Stimulated activated naive CD4-positive, alpha-beta T cell (primary cell): ENCODE measurements around the gene TNNT3.
"Not testable (repeated sequence)": the region's sequence is repeated elsewhere in the genome, so short reads cannot be mapped to it uniquely, and the experiment has no call there.

Experiments
- DNase-seq, 6 experiments: peaks; one replicate each; lab custom pipeline; 2025; lab: John Stamatoyannopoulos, UW

The TNNT3 gene

DNA sequence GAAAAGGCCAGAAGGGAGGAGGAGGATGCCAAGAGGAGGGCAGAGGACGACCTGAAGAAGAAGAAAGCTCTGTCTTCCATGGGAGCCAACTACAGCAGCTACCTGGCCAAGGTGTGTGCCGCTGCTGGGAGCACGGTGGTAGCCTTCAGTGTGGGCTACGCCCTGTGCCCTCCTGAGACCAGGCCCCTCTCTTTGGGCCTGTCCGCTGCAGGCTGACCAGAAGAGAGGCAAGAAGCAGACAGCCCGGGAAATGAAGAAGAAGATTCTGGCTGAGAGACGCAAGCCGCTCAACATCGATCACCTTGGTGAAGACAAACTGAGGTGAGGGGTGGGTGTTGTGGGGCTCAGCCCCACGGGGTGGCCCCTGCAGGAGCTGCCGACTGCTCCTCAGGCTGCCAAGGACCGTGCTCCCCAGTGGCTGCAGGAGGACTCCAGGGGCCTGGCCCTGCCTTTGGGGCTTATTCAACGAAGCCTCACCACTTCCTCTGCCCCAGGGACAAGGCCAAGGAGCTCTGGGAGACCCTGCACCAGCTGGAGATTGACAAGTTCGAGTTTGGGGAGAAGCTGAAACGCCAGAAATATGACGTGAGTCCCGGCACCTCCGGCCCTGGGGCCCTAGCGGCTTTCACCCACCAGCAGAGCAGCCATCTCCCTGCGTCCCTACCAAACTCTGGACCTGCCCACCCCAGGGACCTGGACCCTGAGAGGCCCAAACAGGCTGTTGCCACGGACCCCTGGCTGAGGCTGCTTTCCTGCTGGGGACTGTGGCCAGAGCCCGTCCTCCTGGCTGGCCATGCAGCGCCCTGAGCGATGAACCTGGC is 15.0 kb downstream of the TNNT3 start:
- DNase-seq: no peak

DNA sequence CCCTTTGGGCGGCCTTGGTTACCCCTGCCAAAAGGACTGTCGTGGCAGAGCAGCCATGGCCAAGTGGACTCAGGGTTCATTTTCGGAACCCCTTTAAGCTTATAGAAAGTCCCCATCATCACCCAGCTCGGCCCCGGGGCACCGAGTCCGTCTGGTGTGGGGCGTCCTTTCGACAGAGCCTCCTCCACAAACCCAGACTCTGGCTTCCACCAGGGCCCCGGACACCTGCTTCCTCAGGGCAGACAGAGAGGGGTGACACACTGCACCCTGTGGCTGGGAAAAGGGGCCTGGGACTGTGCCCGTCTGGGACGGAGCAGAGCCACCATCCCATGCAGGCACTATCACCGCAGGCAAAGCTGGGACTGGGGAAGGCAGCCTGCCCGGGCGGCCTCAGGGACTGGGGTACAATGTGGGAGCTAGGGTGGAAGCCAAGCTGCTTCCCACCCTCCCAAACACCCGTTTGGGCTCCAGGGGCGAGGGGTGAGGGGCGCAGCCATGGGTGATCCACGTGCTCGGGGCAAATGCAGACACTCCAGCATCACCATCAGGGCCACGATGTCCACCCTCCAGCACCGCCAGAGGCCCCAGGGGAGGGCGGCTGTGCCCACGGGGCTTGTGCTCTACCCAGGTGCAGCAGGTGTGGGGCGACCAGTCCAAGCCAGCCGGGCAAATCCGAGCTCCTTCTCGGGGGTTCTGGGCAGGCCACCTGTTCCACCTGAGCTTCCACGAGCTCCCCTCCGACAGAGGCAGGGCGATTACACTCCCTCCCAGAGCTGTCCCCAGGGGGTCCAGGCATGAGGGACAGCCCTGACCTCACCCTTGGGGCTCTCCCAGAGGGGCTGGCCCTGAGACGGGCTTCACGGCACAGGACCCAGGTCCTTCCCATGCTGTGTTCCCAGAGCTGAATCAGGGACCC is 15.9 kb downstream of the TNNT3 start:
- DNase-seq: no peak

DNA sequence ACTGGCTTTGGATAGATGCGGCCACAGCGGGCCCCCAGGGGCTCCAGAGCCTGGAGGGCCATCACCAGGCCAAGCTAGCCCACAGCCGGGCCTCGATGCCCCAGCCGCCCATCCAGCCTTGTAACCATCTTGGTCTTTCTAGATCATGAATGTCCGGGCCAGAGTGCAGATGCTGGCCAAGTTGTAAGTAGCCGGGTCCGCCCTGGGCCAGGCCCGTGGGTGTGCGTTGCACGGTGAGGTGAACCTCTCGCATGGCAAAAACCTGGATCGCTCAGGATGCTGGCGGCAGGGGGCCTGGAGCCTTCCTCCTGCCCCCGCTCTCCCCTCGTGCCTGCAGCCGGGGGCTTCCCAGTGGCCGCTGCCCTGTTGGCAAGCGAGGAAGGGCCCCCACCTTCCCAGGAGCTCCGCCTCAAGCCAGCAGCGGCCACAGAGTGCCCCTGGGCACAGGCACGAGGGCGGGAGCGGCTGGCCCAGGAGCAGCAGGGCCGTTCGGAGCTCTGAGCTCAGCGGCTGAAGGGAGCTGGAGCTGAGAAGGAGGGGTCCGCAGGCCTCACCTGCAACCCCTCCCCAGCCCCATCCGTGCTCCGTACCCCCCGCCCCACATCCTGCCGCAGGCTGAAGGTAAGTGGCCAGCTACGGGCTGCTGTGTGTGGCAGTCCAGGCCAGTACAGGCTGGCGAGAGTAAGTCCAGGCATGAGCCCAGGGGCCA is 16.7 kb downstream of the TNNT3 start:
- no peak for DNase-seq

DNA sequence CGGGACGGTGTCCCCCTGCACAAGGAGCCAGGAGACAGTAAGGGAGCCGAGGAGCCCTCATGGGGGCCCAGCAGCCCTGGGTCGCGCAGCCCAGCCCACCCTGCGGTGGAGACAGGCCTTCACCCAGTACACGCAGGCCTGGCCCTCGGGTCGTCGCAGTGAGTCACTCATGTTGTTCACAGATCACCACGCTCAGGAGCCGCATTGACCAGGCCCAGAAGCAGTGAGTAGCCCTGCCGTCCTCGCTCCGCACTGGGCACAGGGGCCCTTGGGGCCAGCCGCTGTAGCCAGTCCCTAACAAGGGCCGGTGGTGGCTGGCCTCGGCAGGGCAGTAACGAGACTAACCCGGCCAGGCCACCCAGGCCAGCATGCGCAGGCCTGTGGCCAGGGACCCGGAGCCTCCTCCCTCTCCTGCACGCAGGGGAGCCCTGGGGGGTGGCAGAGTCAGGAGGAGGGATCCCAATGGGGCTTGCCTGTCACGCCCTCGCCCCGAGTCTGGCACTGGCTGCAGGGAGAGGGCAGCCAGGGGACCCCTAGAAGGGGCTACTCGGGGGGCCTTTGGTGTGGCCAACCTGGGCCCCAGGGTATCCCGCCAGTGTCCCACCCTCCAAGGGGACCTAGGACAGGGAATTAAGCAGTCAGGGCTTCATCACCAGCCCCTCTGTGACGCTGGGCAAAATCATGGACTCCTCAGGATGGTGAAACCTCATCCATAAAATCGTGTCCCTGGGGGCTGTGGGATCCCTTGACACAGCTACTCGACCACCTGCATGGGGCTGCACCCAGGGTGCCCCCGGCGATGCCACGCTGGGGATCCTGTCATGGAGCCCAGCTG is 17.5 kb downstream of the TNNT3 start:
- no peak for DNase-seq

DNA sequence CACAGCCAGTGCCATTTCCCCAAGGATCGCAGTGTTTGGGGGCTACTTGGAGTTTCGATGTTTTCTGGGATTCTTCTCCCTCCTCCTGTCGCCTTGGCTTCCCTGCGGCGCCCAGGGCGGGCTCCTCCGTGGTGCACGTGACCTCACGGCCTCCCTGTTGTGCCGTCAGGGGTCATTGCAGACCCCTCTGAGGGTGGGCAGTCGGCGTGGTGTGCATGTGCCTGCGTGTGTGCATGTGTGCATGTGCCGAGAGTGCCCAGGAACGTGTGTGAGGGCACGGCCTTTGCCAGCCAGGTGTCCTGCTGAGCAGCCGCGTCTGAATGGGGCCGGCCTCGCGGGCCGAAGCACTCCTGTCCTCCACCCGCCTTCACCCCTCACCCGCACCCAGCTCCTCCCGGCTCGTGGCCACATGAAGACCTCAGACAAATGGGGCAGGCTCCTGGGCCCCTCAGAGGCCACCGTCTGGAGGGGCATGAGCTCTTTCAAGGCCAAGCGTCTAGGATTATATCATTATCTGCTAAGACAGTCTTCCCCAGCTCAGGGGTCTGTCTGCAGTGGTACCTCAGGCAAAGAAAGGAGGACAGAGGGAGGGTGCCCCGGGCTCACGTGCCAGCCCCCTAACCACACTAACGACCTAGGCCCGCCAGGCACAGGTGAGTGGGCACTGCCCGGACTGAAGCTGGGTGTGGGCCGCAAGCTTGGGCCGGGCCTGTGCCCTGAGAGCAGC is 18.3 kb downstream of the TNNT3 start:
- DNase-seq: no peak

DNA sequence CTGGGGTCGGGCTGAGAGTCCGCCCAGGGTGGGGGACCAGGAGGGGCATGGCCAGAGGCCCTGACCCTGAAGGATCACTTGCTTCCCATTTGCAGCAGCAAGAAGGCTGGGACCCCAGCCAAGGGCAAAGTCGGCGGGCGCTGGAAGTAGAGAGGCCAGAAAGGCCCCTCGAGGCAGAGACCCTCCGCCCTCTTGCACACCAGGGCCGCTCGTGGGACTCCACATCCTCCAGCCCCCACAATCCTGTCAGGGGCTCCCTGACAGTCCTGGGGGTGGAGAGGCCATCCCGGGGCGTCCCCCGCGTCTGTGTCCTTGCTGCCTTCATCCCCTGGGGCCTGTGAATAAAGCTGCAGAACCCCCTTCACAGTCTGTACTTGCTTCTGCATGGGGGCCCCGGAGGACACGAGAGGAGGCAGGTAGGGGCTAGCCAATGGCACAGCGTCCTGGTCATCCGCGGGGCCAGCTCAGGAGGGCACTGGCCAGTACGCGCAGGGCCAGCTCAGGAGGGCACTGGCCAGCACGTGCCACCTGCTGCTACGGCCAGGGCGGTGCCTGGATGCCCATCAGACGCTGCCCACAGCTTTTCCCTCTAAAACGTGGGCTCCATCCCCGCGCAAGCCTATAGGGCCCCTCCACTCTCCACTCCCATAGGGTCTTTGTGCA is 19.0 kb downstream of the TNNT3 start:
- no peak for DNase-seq

DNA sequence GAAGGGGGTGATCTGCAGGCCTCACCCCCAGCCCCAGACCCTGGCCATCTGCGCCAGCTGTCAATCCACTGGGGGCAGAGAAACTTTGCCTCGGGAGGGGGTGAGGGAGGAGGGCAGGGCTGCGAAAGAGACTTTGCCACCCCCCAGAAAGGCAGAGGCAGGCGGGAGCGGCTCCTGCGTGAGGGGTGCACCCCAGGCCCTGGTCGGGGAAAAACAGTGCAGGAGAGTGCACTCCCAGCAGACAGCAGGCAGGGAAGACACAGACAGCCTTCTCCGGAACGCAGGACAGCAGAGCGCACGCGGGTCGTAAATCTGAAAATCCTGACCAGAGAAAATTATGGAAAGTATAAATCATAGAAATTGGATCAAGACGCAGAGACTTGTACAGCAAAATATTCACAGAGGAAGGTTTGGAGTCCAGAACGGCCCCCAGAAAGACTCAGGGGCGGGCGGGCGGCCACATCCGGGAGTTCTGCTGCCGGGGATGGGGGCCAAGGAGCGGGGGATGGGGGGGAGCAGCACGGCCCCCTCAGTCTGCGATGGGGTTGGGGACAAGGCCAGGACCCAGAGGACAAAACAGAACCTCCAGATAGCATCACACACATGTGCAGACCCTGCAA is 19.6 kb downstream of the TNNT3 start:
- no peak for DNase-seq

DNA sequence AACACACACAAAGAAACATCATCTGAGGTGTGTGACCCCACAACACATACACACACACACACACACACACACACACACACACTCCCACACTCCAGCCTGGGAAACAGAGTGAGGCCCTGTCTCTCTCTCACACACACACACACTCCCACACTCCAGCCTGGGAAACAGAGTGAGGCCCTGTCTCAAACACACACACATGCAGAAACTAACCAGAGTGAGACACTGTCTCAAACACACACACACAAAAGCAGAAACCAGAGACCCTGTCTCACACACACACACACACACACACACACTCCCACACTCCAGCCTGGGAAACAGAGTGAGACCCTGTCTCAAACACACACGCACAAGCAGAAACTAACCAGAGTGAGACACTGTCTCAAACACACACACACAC is 20.3 kb downstream of the TNNT3 start:
- DNase-seq: not testable (repeated sequence)

DNA sequence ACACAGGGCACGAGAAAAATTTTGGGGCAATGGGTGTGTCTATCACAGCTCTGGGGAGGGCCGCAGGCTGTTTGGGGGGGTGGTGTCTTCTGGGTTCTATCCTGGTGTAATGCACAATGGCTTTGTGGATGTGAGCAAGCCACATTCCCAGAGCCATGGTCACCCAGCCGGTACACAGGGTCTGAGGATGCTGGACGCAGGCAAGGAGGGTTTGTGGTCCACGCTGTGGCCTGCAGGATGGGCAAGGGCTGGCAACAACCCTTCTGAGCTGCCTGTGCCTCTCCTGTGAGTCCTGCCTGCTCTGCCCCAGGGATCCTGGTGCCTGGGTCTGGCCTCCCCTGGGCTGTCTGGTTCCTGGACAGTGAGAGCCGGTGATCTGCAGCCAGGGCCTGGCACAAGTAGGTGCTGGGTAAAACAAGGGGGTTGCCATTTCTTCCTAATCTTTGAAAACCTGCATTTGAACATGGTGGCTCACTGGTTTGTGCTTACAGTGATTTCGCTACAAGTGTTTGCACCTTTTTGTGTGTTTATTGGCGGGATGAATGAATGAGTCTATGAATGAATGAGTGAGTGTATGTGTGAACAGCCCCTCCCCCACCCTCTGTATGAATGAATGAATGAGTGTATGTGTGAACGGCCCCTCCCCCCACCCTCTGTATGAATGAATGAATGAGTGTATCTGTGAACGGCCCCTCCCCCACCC is 23.2 kb downstream of the TNNT3 start:
- no peak for DNase-seq

DNA sequence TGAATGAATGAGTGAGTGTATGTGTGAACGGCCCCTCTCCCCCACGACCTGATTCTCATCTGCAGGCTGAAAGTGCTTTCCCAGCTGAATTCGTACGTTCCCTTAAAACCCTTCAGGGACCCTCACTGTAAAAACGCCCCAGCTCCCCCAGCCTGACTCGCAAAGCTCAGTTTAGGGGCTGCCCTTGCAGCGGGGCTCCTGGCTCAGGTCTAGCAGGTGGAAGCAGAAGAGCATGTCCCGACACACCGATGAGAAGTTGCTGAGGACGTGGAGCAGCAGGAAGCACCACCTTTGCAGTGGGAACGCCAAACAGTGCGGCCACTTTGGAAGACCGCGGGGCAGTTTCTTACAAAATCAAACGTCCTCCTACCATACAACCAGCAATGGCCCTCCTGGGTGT is 24.1 kb downstream of the TNNT3 start:
- DNase-seq: no peak

DNA sequence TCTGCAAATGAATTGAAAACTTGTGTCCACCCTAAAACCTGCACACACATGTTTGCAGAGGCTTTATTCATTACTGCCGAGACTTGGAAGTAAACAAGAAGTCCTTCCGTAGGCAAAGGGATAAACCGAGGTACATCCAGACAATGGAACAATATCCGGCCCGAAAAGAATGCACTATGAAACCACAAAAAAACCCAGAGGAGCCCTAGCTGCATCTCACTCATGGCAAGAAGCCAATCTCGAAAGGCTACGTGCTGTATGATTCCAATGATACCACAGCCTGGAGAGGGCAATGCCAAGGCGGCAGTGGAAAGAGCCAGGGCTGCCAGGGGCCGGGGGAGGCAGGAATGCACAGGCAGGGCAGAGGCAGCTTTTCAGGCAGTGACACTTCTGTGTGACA is 24.5 kb downstream of the TNNT3 start:
- DNase-seq: no peak

DNA sequence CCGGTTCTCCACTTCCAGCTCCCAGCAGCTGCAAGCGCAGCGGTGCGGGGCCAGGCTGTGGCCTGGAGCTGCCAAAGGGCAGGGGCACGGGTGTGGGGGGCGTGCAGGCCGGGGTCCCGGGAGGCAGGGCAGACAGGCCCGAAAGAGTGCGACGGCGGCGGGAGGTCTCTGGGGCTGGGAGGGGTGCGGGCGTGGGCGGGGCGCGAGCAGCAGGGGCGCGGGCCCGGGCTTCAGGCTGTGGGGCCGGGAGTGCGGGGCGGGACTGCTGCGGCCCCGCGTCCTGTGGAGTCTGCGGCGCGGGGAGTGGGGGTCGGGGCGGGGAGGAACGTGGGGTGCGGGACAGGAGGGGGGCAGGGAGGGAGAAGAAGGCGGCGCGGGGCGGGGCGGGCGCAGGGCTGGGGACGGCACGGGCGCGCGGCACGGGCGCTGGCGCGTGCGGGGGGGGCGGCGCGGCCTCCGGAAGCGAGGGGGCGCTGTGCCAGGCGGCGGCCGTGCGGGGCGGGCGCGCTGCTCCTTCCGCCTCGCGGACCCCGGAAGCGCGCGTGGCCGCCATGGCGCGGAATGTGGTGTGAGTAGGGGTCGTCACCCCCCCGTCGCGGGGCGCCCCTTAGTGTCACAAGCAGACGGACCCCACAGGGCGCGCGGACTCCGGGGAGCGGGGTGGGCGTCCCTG is 27.4 kb downstream of the TNNT3 start, which contains the start of gene MRPL23:
Gene MRPL23, plus strand, starts transcription at position 521 of the 673 bp plus-strand sequence. Its CDS starts 31 bp downstream, at position 552.
- DNase-seq: no peak

DNA sequence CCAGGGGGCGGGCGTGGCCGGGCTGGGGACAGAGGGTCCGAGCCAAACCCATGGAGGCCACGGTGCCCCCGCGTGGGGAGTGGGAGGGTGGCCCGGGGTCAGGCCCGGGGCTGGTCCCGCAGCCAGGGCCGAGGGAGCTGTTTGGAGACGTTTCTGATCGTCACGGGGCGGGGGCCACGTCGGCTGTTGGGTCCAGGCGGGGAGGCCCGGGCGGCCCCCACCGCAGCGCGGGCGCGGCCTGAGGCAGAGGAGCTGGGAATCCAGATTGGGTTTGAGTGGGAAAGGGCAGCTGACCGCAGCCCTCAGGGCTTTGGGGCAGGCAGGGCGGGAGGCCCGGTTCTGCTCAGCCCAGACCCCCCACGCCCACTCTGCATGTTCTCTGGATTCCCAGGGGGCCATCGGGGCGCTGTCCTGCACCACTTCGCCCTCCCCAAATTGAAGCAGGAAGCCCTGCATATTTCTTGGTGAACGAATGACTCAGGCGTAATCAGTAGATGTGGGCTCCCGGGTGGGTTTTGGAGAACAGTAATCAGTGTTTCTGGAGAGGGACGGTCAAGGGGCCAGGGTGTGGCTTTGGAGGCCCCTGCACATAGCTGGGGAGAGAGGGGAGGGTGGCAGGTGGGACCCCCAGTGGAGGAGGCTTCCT is 28.2 kb downstream of the TNNT3 start:
- DNase-seq: no peak

DNA sequence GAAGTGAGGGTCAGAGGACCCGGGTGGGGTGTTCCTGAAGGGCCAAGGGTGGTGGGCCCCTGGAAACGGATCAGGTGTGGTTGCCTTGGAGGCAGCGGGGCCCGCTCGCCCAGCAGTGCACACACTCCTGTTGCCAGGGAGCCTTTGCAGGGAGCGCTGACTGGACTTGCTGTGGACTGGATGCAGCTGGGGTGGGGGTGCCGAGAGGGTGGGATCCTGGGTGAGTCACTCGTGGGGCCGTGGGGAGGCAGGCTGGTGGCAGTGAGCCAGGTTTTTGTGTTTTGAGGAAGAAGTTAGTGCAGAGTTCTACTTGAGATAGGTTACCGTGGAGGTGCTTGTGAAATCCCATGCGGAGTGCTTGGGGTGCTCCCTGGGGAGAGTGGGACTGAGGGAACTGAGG is 28.9 kb downstream of the TNNT3 start:
- DNase-seq: no peak

DNA sequence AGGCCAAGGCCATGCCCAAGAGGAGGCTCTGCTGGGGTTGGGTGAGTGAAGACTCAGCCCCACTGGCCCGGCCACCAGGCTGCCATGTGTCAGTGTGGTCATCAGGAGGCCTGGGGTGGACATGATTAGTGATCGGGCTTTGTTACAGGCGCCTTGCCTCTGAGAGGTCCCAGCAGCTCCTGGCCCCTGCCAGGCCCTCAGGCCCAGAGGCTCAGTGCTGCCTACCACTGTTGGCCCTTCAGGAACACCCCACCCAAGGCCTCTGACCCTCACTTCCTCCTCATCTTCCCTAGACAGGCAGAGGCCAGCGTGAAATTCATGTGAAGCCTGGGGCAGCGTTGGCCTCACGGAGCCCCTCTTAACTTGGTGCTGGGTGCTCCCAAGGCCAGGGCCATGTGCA is 29.8 kb downstream of the TNNT3 start:
- DNase-seq: no peak

DNA sequence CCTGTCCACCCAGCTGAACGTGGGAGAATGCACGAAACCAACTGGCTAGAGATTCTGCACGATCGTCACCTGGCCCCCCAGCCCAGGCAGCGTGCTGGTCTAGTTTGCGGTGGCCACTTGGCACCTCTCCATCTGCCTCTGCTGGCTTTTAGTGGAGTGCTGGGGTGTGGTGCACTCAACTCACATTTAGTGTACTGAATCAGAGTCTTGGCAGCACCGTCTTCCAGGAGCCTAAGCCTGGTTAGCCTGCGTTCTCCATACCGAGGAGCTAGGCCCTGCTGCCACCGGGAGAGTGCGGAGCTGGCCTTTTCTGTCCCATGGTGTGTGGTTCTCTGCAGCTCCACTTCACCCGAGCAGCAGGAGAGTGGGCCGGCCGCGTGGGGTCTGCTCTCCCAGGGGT is 30.4 kb downstream of the TNNT3 start:
- no peak for DNase-seq

DNA sequence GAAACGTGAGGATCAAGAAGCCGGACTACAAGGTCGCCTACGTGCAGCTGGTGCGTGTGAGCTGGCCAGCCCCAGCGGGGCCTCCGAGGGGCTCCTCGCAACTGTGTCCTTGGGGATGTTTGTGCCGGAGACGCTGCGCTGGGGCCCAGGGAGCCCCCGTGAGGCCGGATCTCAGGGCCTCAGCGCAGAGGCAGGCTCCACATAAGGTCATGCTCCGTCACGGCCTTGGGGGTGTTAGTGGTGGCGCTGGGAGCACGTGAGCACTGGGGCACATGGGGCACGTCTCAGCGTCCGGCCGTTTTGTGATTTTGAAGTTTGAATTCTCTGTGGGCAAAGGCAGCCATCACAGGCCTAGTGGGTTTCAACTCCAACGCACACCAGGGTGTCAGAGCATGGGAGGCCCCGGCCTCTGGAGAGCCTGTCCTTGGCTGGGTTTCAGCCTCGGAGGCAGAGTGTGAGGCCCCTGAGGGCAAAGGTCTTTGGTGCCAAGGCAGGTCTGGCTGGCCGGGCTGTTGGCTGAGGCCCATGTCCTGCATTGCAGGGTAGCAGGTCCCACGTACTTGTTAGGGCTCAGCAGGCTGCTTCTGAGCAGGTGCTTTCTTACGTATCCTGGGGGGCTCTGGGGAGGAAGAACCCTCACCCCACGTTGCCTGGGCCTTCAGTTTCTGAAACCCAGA is 33.4 kb downstream of the TNNT3 start:
- no peak for DNase-seq
